BE2C (cell line): Measurements from ENCODE around the gene NFATC1.
"Not testable (repeated sequence)": the region's sequence is repeated elsewhere in the genome, so short reads cannot be mapped to it uniquely, and the experiment has no call there.

ENCODE experiments used
- DNase-seq: peaks from one replicate; pipeline ENCODE4 v3.0.0-alpha.2; 2020
- H3K27me3 ChIP-seq: fragments of 250-450 bp; sonication (Bioruptor Pico); 2 replicates; pipeline ENCODE4 v1.5.1; 2020; ENCODE audit warnings: mild to moderate bottlenecking
- H3K36me3 ChIP-seq: fragments of 250-450 bp; sonication (Bioruptor Pico); 2 replicates; pipeline ENCODE4 v1.5.1; 2020; ENCODE audit warnings: mild to moderate bottlenecking
- H3K4me1 ChIP-seq: fragments of 250-450 bp; sonication (Bioruptor Pico); 2 replicates; pipeline ENCODE4 v1.5.1; 2020
- H3K4me3 ChIP-seq: 2 replicates; pipeline ENCODE4 v1.5.1; 2011; ENCODE audit warnings: low read depth, low read length
- H3K9me3 ChIP-seq: fragments of 250-450 bp; sonication (Bioruptor Pico); 2 replicates; pipeline ENCODE4 v1.5.1; 2020
- TF ChIP-seq, protein P1 (sequence below): IDR thresholded peaks from 2 replicates; pipeline ENCODE4 v1.5.1; 2012; ENCODE audit warnings: mild to moderate bottlenecking, low read depth, low read length

The NFATC1 gene

DNA sequence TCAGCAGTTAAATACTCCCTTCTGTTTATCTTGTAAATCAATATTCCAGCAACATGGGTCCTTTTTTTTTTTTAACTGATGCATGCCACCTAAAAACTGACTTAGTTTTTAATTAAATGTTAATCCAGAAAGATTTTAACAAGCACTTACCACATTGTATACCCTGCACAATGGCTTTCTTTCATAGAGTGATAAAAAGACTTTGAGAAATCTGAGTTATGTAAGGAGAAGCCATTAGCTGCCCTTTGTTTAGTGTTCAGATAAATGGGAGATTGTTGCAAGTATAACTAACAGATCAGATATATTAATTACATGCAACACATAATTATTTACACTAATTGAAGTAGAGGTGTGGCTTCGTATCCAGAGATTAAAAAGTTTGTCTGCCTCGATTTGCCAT is 22.7 kb upstream of the NFATC1 start:
- TF ChIP-seq, protein P1, sequence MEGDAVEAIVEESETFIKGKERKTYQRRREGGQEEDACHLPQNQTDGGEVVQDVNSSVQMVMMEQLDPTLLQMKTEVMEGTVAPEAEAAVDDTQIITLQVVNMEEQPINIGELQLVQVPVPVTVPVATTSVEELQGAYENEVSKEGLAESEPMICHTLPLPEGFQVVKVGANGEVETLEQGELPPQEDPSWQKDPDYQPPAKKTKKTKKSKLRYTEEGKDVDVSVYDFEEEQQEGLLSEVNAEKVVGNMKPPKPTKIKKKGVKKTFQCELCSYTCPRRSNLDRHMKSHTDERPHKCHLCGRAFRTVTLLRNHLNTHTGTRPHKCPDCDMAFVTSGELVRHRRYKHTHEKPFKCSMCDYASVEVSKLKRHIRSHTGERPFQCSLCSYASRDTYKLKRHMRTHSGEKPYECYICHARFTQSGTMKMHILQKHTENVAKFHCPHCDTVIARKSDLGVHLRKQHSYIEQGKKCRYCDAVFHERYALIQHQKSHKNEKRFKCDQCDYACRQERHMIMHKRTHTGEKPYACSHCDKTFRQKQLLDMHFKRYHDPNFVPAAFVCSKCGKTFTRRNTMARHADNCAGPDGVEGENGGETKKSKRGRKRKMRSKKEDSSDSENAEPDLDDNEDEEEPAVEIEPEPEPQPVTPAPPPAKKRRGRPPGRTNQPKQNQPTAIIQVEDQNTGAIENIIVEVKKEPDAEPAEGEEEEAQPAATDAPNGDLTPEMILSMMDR: no peak
- DNase-seq: no peak

DNA sequence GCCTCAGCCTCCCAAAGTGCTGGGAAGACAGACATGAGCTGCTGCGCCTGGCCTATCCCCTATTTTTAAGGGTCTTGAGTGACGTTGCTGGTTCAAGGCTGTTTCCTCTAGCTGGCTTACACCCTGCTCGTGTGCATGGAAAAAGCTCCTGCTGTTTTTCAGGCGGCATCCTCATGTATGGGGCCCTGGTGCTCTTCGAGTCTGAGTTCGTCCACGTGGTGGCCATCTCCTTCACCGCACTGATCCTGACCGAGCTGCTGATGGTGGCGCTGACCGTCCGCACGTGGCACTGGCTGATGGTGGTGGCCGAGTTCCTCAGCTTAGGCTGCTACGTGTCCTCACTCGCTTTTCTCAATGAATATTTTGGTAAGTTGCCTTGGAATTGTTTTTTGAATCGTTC is 22.0 kb upstream of the NFATC1 start:
- no peak for DNase-seq
- no peaks in the 10 kb centered on the region for H3K9me3 ChIP-seq
- no peak overlapping the region for H3K4me3 ChIP-seq
- TF ChIP-seq, protein P1: no peak
- H3K4me1 ChIP-seq: no peaks in the 10 kb centered on the region
- H3K27me3 ChIP-seq: no peaks in the 10 kb centered on the region
- no peaks in the 10 kb centered on the region for H3K36me3 ChIP-seq

More for the DNA sequence above, 22.7 kb upstream of the NFATC1 start:
- Histone ChIP-seq H3K27me3 (no peaks in the 10 kb centered on the region), H3K4me1 (no peaks in the 10 kb centered on the region), H3K9me3 (no peaks in the 10 kb centered on the region), H3K36me3 (no peaks in the 10 kb centered on the region), H3K4me3 (no peak overlapping the region)

DNA sequence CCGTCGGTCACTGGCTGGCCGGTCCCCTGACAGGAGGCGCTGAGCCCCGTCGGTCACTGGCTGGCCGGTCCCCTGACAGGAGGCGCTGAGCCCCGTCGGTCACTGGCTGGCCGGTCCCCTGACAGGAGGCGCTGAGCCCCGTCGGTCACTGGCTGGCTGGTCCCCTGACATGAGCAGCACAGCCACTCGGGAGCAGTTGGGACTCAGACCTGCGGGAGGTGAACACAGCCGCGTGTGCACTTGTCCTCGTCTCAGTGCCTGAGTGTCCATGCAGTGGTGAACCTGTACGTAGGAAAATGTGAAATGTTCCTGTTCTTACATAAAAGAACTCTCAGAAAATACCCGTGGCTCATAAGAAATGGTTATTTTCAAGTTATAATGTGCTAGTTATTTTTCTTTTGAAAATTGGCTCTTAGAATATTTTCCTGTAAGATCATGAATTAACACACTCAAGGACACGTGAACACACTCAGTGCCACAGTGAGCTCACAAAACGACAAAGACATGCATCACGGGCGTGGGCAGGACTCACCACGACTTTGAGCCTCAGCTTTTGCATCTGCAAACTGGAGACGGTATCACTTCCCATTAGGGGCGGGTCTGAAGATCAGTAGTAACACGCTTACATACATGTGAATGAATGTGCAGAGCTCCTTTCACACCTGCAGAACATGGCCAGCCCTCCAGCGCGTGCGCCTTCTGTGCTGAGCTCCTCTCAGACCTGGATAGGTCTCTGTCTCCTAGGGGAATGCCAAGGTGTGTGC is 21.1 kb upstream of the NFATC1 start:
- Histone ChIP-seq H3K4me1 (no peaks in the 10 kb centered on the region), H3K4me3 (no peak overlapping the region), H3K36me3 (no peaks in the 10 kb centered on the region), H3K9me3 (no peaks in the 10 kb centered on the region), H3K27me3 (no peaks in the 10 kb centered on the region)
- TF ChIP-seq, protein P1: no peak
- DNase-seq: no peak

DNA sequence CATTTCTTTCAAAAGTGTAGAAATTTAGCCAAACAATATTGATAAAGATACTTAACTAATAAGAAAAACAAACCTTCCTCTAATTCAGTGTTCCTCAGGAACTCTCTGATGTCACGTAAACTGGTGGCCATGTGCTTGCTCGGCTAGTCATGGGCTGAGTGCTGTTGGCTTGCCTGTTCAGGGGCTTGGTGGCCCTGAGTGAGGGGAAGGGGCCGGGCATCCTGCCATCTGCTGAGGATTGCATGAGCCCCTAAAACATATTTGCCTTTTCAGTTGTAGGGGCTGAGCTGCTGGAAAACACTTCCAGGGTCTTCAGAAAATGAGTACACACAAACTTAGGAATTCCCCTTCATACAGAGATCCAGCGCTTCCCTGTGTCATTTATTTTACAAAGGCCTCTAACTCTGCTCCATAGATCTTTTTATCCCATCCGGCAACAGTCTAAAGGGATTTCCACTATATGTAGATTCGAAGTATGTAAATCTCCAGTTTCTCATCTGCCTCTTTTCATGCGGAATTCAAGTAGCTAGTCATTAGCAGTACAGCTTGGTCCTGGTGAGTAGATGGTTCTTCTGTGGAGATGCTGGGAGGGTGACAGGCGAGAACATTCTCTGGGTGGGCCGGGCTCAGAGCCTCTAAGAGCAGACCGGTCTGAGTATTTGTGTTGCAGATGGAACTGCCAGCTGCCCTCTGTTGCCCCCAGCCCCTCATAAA is 20.1 kb upstream of the NFATC1 start:
- no peak for DNase-seq
- Histone ChIP-seq H3K27me3 (no peaks in the 10 kb centered on the region), H3K4me1 (no peaks in the 10 kb centered on the region), H3K36me3 (no peaks in the 10 kb centered on the region), H3K9me3 (no peaks in the 10 kb centered on the region), H3K4me3 (no peak overlapping the region)
- TF ChIP-seq, protein P1: no peak

DNA sequence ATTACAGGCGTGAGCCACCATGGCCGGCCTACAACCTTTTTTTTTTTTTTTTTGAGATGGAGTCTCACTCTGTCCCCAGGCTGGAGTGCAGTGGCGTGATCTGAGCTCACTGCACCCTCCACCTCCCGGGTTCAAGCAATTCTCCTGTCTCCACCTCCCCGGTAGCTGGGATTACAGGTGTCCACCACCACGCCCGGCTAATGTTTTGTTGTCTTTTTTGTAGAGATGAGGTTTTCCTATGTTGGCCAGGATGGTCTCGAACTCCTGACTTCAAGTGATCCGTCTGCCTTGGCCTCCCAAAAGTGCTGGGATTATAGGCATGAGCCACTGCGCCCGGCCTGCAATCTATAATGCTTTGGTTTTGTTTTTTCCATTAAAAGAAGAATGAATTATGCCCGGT is 19.1 kb upstream of the NFATC1 start:
- H3K9me3 ChIP-seq, DNase-seq, H3K36me3 ChIP-seq, H3K4me1 ChIP-seq, H3K27me3 ChIP-seq, H3K4me3 ChIP-seq: not testable (repeated sequence)

DNA sequence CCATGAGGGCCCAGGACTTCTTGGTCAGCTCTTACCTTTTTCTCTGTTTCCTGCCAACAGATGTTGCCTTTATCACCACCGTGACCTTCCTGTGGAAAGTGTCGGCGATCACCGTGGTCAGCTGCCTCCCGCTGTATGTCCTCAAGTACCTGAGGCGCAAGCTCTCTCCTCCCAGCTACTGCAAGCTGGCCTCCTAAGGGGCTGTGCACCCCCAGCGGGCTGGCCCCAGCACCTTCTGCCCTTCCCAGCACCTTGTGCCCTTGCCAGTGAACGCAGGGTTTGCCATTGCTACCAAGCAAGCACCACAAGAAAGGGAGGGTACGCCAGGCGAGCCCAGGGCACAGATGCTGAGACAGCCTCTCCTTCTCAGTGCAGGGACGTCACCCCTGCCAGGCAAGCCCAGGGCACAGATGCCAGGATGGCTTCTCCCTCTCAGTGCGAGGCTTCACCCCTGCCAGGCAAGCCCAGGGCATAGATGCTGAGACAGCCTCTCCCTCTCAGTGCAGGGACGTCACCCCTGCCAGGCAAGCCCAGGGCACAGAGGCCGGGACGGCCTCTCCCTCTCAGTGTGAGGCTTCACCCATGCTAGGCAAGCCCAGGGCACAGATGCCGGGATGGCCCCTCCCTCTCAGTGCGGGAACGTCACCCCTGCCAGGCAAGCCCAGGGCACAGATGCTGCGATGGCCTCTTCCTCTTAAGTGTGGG is 18.4 kb upstream of the NFATC1 start:
- no peaks in the 10 kb centered on the region for H3K9me3 ChIP-seq
- TF ChIP-seq, protein P1: no peak
- no peaks in the 10 kb centered on the region for H3K4me1 ChIP-seq
- H3K4me3 ChIP-seq: no peak overlapping the region
- no peaks in the 10 kb centered on the region for H3K36me3 ChIP-seq
- no peak for DNase-seq
- no peaks in the 10 kb centered on the region for H3K27me3 ChIP-seq
